GM12865 (cell line): Measurements from ENCODE around the gene WNT6.

Experiments used
- DNase-seq: peaks from one replicate; pipeline ENCODE4 v3.0.0; 2010; ENCODE audit warnings: low read depth
- H3K4me3 ChIP-seq: 2 replicates; pipeline ENCODE4 v1.5.1; 2011; ENCODE audit warnings: mild to moderate bottlenecking, low read depth, low read length, control low read depth
- TF ChIP-seq, protein P1 (sequence below): IDR thresholded peaks from 2 replicates; pipeline ENCODE4 v1.5.1; 2011; ENCODE audit warnings: low read length, control low read depth, low read depth, inconsistent platforms; ENCODE audit not compliant: insufficient read depth; ENCODE audit errors: missing control alignments

WNT6 gene

DNA sequence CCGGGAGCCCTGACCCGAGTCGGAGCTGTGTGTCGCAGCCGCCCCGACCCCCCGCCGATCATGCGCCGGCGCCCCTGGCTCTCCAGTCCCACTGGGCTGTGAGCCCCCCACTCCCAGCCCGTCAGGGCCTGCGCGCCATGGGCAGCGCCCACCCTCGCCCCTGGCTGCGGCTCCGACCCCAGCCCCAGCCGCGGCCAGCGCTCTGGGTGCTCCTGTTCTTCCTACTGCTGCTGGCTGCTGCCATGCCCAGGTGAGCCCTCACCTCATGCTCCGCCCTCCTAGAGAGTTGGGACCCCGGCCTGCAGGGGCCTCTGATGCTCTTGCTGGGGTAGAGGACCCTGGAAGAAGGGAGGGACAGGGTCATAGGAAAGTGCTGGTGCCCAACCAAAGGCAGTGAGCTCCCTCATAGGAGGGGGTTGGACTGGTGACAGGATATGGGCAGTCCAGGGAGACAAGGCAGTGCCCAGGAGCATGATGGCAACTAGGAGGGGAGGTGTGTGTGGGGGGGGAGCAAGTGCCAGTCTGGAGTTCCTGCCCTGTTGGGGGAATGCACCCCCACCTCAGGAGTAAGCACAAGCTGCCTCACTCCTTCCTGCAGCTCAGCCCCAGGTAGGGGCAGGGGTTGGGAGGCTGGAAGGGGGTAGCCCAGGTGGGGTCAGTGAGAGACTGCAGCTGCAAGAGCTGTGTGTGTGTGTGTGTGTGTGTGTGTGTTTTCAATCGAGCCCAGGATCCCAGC, 21.4 kb downstream of the WNT6 start:
- no peak for DNase-seq

DNA sequence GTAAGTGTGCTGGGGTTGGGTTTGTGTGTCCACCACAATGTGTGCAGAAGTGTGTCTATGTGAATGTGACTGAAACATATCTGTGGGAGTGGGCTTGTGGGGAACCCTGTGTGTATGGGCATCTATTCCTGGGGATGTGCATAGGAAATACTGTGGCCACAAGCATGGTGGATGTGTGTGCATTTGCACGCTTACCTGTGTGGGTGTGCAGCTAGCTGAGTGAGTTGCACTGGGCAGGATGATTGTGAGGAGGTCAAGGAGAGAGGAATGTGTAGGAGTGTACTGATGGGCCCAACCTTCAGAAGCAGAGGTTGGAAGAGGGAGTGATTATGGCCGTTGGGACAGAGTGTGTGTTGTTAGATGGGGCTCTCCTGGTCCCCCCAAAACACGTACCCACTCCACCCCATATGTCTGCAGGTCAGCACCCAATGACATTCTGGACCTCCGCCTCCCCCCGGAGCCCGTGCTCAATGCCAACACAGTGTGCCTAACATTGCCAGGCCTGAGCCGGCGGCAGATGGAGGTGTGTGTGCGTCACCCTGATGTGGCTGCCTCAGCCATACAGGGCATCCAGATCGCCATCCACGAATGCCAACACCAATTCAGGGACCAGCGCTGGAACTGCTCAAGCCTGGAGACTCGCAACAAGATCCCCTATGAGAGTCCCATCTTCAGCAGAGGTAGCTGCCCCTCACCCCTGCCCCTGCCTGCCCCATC, 22.3 kb downstream of the WNT6 start:
- DNase-seq, result no peak
- H3K4me3 ChIP-seq, result peak overlapping the region; percentile 68
- TF ChIP-seq, protein P1, sequence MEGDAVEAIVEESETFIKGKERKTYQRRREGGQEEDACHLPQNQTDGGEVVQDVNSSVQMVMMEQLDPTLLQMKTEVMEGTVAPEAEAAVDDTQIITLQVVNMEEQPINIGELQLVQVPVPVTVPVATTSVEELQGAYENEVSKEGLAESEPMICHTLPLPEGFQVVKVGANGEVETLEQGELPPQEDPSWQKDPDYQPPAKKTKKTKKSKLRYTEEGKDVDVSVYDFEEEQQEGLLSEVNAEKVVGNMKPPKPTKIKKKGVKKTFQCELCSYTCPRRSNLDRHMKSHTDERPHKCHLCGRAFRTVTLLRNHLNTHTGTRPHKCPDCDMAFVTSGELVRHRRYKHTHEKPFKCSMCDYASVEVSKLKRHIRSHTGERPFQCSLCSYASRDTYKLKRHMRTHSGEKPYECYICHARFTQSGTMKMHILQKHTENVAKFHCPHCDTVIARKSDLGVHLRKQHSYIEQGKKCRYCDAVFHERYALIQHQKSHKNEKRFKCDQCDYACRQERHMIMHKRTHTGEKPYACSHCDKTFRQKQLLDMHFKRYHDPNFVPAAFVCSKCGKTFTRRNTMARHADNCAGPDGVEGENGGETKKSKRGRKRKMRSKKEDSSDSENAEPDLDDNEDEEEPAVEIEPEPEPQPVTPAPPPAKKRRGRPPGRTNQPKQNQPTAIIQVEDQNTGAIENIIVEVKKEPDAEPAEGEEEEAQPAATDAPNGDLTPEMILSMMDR, result no peak

More for the DNA sequence above, 21.4 kb downstream of the WNT6 start:
- peak overlapping the region; percentile 68 for H3K4me3 ChIP-seq
- TF ChIP-seq, protein P1, result no peak

DNA sequence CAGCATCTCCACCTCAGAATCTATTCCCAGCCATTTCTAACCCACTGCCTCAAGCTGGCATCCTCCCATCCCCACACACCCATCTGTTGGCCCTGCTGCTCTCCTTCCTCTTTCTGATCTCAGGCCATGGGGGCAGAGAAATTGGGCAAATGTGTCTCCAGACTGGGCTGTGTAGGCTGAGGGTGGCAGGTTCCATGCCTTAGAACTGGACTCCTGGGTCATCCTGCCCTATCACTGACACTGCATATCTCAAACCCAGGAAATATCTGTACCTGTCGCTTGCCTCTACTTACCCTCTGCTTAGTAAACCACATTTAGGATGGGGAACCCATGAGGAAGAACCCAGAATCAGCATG, 22.8 kb downstream of the WNT6 start:
- TF ChIP-seq, protein P1, result no peak
- H3K4me3 ChIP-seq, result peak overlapping the region; percentile 68

DNA sequence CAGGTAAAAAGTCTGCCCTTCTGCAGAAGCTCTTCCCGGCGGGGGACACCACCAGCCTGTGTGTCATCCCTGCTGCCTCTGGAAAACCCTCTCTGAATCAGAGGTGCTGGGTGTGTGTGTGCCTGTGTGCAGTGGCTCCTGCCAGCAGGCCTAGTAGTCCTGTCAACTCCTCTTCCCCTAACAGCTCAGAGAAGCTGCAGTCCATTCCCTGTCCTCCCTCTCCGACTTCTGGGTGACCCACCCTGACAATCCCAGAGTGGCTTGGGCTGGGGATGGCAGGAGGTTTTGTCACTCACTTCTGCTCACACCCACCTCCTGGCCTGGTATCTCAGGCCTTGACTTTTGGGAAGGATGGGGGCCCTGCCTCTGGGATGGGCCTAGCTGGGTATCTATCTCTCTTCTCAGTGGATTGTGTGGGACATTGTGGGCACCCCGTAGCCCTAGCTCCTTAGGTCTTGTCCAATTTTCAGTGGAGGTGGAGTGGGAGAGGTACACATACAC, 23.3 kb downstream of the WNT6 start:
- DNase-seq, result no peak
- TF ChIP-seq, protein P1, result no peak
- peak overlapping the region; percentile 68 for H3K4me3 ChIP-seq

More for the DNA sequence above, 22.8 kb downstream of the WNT6 start:
- no peak for DNase-seq

DNA sequence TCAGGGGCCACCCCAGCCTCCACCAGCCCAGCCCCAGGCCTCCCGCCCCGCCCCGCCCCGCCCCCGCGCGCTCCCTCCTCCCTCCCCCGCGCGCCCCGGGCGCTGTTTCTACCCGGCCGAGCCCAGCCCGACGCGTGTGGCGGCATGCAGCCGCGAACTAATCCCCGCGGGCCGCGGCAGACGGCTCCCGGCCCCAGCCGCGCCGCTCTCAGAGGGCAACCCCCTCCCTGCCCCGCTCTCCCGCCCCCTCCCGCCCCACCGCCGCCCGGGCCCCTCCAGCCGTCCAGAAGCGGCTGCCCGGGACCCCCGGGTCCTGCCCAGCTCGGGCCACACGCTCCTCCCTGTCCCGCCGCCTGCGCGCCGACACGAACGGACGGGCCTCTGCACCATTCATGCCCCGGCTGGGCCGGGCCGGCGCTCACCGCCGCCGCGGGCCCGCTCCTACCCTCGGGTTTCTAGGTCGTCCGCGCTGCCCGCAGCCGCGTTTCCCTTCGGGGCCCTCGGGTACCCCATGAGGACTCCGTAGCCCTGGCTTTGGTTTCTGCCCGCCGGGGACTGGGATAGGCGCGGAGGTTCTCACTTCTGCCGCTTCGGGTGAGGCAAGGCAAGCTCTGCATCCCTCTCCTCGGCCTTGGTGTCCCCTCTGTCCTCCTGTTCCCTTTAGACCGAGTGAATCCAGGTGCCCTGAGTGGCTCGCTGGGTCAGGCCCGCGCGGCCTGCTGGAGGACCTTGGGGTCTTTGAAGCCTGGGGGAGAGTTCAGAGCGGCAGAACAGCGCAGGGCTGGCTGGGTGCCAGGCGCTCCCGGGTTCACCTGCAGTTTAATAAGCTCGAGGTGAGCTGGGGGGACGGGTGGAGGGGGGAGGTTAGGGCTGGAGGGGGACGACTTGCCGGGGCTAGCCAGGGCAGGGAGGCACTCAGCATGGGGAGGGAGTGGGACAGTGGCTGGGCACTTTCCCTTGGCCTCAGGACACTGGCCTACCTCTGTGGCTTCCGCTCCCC, 24.2 kb downstream of the WNT6 start:
- TF ChIP-seq, protein P1, result no peak
- peak overlapping the region; percentile 70 for H3K4me3 ChIP-seq
- DNase-seq, result no peak

DNA sequence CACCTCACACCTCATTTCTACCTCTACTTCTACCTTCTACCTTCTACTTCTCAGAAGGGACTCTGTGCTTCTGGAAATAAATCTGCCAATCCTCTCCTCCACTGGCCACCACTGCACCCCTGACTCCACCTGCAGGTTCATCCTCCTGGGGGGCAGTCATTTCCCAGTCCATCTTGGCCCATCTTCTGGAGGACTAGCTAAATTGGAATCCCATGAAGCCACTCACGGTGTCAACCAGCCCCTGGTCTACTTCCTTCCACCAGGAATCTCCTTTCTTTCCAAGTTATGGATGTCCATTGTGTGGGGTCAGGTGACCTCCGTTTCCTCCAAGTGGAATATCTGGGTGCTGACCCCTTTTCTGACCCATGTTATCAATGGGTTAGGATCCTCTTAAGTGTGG, 24.9 kb downstream of the WNT6 start:
- peak overlapping the region; percentile 70 for H3K4me3 ChIP-seq
- TF ChIP-seq, protein P1, result no peak
- no peak for DNase-seq
